HepG2 (cell line): Measurements from ENCODE around the gene ANKRD40CL. TPM values are rescaled to one million over a fixed set of nuclear protein-coding genes. Genes with fewer than 3 reads are reported as not detected.

ENCODE experiments used
- FOSL2 ChIP-seq: sonication (generic); formaldehyde crosslinking; IDR thresholded peaks from 2 replicates; pipeline ENCODE4 v1.4.0; 2020; ENCODE audit warnings: missing genetic modification reagents
- GLI4 ChIP-seq: sonication (generic); formaldehyde crosslinking; IDR thresholded peaks from 2 replicates; pipeline ENCODE4 v1.5.1; 2020; ENCODE audit warnings: missing genetic modification reagents, mild to moderate bottlenecking, moderate library complexity, borderline replicate concordance
- MAFF ChIP-seq: IDR thresholded peaks from 2 replicates; pipeline ENCODE4 v1.6.1; 2011; ENCODE audit warnings: low read depth, low read length, improper control_type of control experiment
- NFE2L1 ChIP-seq: sonication (generic); formaldehyde crosslinking; IDR thresholded peaks from 2 replicates; pipeline ENCODE4 v1.4.0; 2020; ENCODE audit warnings: missing genetic modification reagents, mild to moderate bottlenecking, borderline replicate concordance
- NFE2L2 ChIP-seq: fragments of 150-350 bp; IDR thresholded peaks from 2 replicates; pipeline ENCODE4 v1.6.1; 2014; ENCODE audit warnings: low read length
- RARA ChIP-seq: IDR thresholded peaks from 2 replicates; pipeline ENCODE4 v1.6.1; 2016; ENCODE audit warnings: missing genetic modification reagents, missing compliant biosample characterization
- SIX1 ChIP-seq: sonication (generic); formaldehyde crosslinking; IDR thresholded peaks from 2 replicates; pipeline ENCODE4 v1.4.0; 2020; ENCODE audit warnings: missing genetic modification reagents, borderline replicate concordance
- SOX6 ChIP-seq, 2 experiments: fragments of 450-650 bp in 1 of 2; sonication (generic) in 1 of 2; formaldehyde crosslinking in 1 of 2; IDR thresholded peaks; 2 replicates each; pipeline versions ENCODE4 v1.4.0 to v1.6.1; 2017 to 2020; ENCODE audit warnings: antibody characterized with exemption in 1 of 2, mild to moderate bottlenecking in 1 of 2, missing genetic modification reagents in 1 of 2
- SUZ12 ChIP-seq: fragments of 150-350 bp; IDR thresholded peaks from 2 replicates; pipeline ENCODE4 v1.6.1; 2014; ENCODE audit warnings: low read depth, low read length
- TOE1 ChIP-seq: sonication (generic); formaldehyde crosslinking; IDR thresholded peaks from 2 replicates; pipeline ENCODE4 v1.4.0; 2020; ENCODE audit warnings: mild to moderate bottlenecking, missing genetic modification reagents
- ZNF235 ChIP-seq: sonication (generic); formaldehyde crosslinking; IDR thresholded peaks from 2 replicates; pipeline ENCODE4 v1.8.1; 2023; ENCODE audit warnings: mild to moderate bottlenecking, missing genetic modification reagents, borderline replicate concordance
- ZNF331 ChIP-seq: sonication (generic); formaldehyde crosslinking; IDR thresholded peaks from 2 replicates; pipeline ENCODE4 v1.4.0; 2020; ENCODE audit warnings: missing genetic modification reagents
- ZNF501 ChIP-seq: sonication (generic); formaldehyde crosslinking; IDR thresholded peaks from 2 replicates; pipeline ENCODE4 v1.5.1; 2020; ENCODE audit warnings: mild to moderate bottlenecking, moderate library complexity, missing genetic modification reagents
- ZNF510 ChIP-seq: sonication (generic); formaldehyde crosslinking; IDR thresholded peaks from 2 replicates; pipeline ENCODE4 v1.4.0; 2020; ENCODE audit warnings: low read depth, mild to moderate bottlenecking, missing genetic modification reagents
- ZNF614 ChIP-seq: IDR thresholded peaks from 2 replicates; pipeline ENCODE4 v1.6.1; 2018; ENCODE audit warnings: missing biosample characterization, missing genetic modification reagents, inconsistent platforms, borderline replicate concordance
- ZNF652 ChIP-seq: IDR thresholded peaks from 2 replicates; pipeline ENCODE4 v1.6.1; 2016; ENCODE audit warnings: low read depth, borderline replicate concordance
- ZNF674 ChIP-seq: sonication (generic); formaldehyde crosslinking; IDR thresholded peaks from 2 replicates; pipeline ENCODE4 v1.5.0; 2020; ENCODE audit warnings: low read depth, mild to moderate bottlenecking, missing genetic modification reagents
- ZNF709 ChIP-seq: sonication (generic); formaldehyde crosslinking; IDR thresholded peaks from 2 replicates; pipeline ENCODE4 v1.5.0; 2020; ENCODE audit warnings: mild to moderate bottlenecking, missing genetic modification reagents
- ZNF75D ChIP-seq: sonication (generic); formaldehyde crosslinking; IDR thresholded peaks from 2 replicates; pipeline ENCODE4 v1.8.1; 2023; ENCODE audit warnings: missing genetic modification reagents, mild to moderate bottlenecking, borderline replicate concordance
- ZNF792 ChIP-seq: IDR thresholded peaks from 2 replicates; pipeline ENCODE4 v1.6.1; 2016
- ZZZ3 ChIP-seq: sonication (generic); formaldehyde crosslinking; IDR thresholded peaks from 2 replicates; pipeline ENCODE4 v1.4.0; 2020; ENCODE audit warnings: missing genetic modification reagents, mild to moderate bottlenecking, borderline replicate concordance
- polyA plus RNA-seq, 8 experiments: library from polyadenylated mRNA; depleted of rRNA in 3 of 8; stranded (reverse) in 7 of 8; unstranded in 1 of 8; fragments of >200 nt; fragmentation: Illumina TruSeq in 4 of 8; extraction: Trizol in 4 of 8; gene quantifications; 2 replicates each; pipeline versions ENCODE4 v1.2.1 to v1.2.3, GENCODE V29; 2011 to 2016; ENCODE audit warnings: low read depth in 4 of 8, missing spikeins in 1 of 8, mixed read lengths in 1 of 8; ENCODE audit not compliant: insufficient read depth in 1 of 8
- total RNA-seq, 5 experiments: library from RNA; depleted of rRNA; stranded (reverse); fragments of >200 nt; fragmentation: Illumina TruSeq; extraction: Trizol; gene quantifications; 2 replicates each; pipeline ENCODE4 v1.2.3, GENCODE V29; 2016; ENCODE audit warnings: low read depth in 1 of 5
- TF ChIP-seq, protein P1 (sequence below): sonication (generic); formaldehyde crosslinking; IDR thresholded peaks from 2 replicates; pipeline ENCODE4 v1.4.0; 2020; ENCODE audit warnings: low read depth, mild to moderate bottlenecking, missing genetic modification reagents
- TF ChIP-seq, protein P2 (sequence below): sonication (generic); formaldehyde crosslinking; IDR thresholded peaks from 2 replicates; pipeline ENCODE4 v1.4.0; 2020; ENCODE audit warnings: mild to moderate bottlenecking, missing genetic modification reagents
- TF ChIP-seq, protein P3 (sequence below): sonication (generic); formaldehyde crosslinking; IDR thresholded peaks from 2 replicates; pipeline ENCODE4 v1.4.0; 2020; ENCODE audit warnings: mild to moderate bottlenecking, missing genetic modification reagents
- TF ChIP-seq, protein P4 (sequence below): sonication (generic); formaldehyde crosslinking; IDR thresholded peaks from 2 replicates; pipeline ENCODE4 v1.4.0; 2020; ENCODE audit warnings: mild to moderate bottlenecking, missing genetic modification reagents

Gene ANKRD40CL
- total and polyA plus RNA-seq, 2 of the 13 experiments (the other 11 are each of a cell fraction or from before 2014, with no cell fraction given), result 0.03 to 0.11 TPM

DNA sequence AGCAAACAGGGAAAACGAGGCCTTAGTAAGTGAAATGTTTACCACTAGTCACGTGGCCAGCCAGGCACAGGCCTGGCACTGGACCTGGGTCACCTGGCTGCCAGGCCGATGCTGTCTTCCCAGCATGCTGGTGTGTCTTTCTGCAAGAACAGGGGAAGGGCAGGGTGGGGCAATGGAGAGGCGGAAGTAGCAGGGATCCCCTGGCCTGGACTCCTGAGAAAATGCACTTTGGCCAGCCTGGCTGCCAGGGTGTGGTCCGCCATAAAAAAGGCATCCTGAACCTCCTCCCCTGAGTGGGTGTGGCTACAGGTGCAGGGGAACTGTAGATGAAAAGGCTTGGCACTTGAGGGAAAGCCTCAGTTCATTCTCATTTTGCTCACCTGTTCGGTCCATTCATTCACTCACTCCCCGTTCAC, 1.0 kb upstream of the ANKRD40CL start (continued):
- TF ChIP-seq ZNF652 (CRISPR knock-in tag) (no peak), SIX1 (CRISPR knock-in tag) (no peak), NFE2L2 (no peak), ZNF75D (CRISPR knock-in tag) (no peak), RARA (CRISPR knock-in tag) (no peak), FOSL2 (0 out of 2 replicates have a peak, but pooled peaks have one; percentile 4), ZNF709 (CRISPR knock-in tag) (no peak), SUZ12 (no peak), ZNF235 (CRISPR knock-in tag) (no peak), ZNF792 (CRISPR knock-in tag) (no peak), ZNF501 (CRISPR knock-in tag) (no peak), TOE1 (CRISPR knock-in tag) (no peak), GLI4 (CRISPR knock-in tag) (no peak), MAFF (no peak), NFE2L1 (CRISPR knock-in tag) (no peak), ZZZ3 (0 out of 2 replicates have a peak, but pooled peaks have one; percentile 36), SOX6 (IDR thresholded peaks at IDR 0.05) (no peak), SOX6 (CRISPR knock-in tag; IDR thresholded peaks at IDR 0.05) (peak; percentile 38; the same call in 1 of the 2 replicates), ZNF331 (CRISPR knock-in tag) (no peak), ZNF510 (CRISPR knock-in tag) (no peak), ZNF674 (CRISPR knock-in tag) (no peak), ZNF614 (CRISPR knock-in tag) (no peak)
- TF ChIP-seq, protein P1, sequence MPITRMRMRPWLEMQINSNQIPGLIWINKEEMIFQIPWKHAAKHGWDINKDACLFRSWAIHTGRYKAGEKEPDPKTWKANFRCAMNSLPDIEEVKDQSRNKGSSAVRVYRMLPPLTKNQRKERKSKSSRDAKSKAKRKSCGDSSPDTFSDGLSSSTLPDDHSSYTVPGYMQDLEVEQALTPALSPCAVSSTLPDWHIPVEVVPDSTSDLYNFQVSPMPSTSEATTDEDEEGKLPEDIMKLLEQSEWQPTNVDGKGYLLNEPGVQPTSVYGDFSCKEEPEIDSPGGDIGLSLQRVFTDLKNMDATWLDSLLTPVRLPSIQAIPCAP (CRISPR knock-in tag), result no peak
- TF ChIP-seq, protein P2, sequence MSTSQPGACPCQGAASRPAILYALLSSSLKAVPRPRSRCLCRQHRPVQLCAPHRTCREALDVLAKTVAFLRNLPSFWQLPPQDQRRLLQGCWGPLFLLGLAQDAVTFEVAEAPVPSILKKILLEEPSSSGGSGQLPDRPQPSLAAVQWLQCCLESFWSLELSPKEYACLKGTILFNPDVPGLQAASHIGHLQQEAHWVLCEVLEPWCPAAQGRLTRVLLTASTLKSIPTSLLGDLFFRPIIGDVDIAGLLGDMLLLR, result no peak
- TF ChIP-seq, protein P3, sequence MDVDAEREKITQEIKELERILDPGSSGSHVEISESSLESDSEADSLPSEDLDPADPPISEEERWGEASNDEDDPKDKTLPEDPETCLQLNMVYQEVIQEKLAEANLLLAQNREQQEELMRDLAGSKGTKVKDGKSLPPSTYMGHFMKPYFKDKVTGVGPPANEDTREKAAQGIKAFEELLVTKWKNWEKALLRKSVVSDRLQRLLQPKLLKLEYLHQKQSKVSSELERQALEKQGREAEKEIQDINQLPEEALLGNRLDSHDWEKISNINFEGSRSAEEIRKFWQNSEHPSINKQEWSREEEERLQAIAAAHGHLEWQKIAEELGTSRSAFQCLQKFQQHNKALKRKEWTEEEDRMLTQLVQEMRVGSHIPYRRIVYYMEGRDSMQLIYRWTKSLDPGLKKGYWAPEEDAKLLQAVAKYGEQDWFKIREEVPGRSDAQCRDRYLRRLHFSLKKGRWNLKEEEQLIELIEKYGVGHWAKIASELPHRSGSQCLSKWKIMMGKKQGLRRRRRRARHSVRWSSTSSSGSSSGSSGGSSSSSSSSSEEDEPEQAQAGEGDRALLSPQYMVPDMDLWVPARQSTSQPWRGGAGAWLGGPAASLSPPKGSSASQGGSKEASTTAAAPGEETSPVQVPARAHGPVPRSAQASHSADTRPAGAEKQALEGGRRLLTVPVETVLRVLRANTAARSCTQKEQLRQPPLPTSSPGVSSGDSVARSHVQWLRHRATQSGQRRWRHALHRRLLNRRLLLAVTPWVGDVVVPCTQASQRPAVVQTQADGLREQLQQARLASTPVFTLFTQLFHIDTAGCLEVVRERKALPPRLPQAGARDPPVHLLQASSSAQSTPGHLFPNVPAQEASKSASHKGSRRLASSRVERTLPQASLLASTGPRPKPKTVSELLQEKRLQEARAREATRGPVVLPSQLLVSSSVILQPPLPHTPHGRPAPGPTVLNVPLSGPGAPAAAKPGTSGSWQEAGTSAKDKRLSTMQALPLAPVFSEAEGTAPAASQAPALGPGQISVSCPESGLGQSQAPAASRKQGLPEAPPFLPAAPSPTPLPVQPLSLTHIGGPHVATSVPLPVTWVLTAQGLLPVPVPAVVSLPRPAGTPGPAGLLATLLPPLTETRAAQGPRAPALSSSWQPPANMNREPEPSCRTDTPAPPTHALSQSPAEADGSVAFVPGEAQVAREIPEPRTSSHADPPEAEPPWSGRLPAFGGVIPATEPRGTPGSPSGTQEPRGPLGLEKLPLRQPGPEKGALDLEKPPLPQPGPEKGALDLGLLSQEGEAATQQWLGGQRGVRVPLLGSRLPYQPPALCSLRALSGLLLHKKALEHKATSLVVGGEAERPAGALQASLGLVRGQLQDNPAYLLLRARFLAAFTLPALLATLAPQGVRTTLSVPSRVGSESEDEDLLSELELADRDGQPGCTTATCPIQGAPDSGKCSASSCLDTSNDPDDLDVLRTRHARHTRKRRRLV, result no peak
- TF ChIP-seq, protein P4, sequence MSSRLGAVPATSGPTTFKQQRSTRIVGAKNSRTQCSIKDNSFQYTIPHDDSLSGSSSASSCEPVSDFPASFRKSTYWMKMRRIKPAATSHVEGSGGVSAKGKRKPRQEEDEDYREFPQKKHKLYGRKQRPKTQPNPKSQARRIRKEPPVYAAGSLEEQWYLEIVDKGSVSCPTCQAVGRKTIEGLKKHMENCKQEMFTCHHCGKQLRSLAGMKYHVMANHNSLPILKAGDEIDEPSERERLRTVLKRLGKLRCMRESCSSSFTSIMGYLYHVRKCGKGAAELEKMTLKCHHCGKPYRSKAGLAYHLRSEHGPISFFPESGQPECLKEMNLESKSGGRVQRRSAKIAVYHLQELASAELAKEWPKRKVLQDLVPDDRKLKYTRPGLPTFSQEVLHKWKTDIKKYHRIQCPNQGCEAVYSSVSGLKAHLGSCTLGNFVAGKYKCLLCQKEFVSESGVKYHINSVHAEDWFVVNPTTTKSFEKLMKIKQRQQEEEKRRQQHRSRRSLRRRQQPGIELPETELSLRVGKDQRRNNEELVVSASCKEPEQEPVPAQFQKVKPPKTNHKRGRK (CRISPR knock-in tag), result no peak
